ENCODE measurements around the gene CNKSR3. TPM values are rescaled to one million over a fixed set of nuclear protein-coding genes. Genes with fewer than 3 reads are reported as not detected.

CNKSR3 gene
- total and polyA plus RNA-seq, 2 experiments from 2014 or later = 1.9 to 5.7 TPM

- no peaks in the 10 kb centered on the region for H3K9me2 ChIP-seq (ENCODE audit: insufficient read depth)
Measured at GRCh38 chr6:154429711-154430110, 80.8 kb downstream of the CNKSR3 start.

More at GRCh38 chr6:154429711-154430110, 80.8 kb downstream of the CNKSR3 start:
- no peak overlapping the region for H3K27ac Mint-ChIP-seq
- peaks cover 13% of the 10 kb centered on the region for H3K4me1 Mint-ChIP-seq
- no peak for ATAC-seq
- H3K4me2 ChIP-seq = no peak overlapping the region
- H3F3A ChIP-seq (replicated peaks; ENCODE audit: low read depth) = no peaks in the 10 kb centered on the region
- H3K27ac ChIP-seq (ENCODE audit: low read depth) = no peak overlapping the region
- no peaks in the 10 kb centered on the region for H3K36me3 ChIP-seq (ENCODE audit: insufficient read depth)
- H3K27me3 ChIP-seq (ENCODE audit: insufficient read depth) = no peaks in the 10 kb centered on the region
- H2AFZ ChIP-seq = no peak overlapping the region
- no peaks in the 10 kb centered on the region; the same call in 1 of the 2 replicates for H4K20me1 ChIP-seq (replicated peaks; ENCODE audit: insufficient read depth)
- H3K36me3 Mint-ChIP-seq (ENCODE audit: low read depth) = peaks cover 17% of the 10 kb centered on the region
- no peak overlapping the region for H3K4me3 ChIP-seq
- no peaks in the 10 kb centered on the region for H3K79me2 ChIP-seq (replicated peaks; ENCODE audit: insufficient read depth)
- no peak overlapping the region for H3K4me3 Mint-ChIP-seq
- no peaks in the 10 kb centered on the region for H3K27me3 Mint-ChIP-seq (ENCODE audit: insufficient read depth, low read depth, poor library complexity)
- TF ChIP-seq CREB1 (CRISPR knock-in tag; IDR thresholded peaks at IDR 0.05; ENCODE audit: low read depth) (no peak), NANOG (IDR thresholded peaks at IDR 0.05; ENCODE audit: borderline replicate concordance) (no peak), ZNF462 (CRISPR knock-in tag; IDR thresholded peaks at IDR 0.05) (no peak), REST (IDR thresholded peaks at IDR 0.05; ENCODE audit: unreplicated experiment) (no peak), STAT1 (IDR thresholded peaks at IDR 0.05; ENCODE audit: unreplicated experiment) (no peak), ZNF114 (CRISPR knock-in tag; IDR thresholded peaks at IDR 0.05) (no peak), EZH2 (IDR thresholded peaks at IDR 0.05; ENCODE audit: low read depth, unreplicated experiment) (no peak), ETS1 (IDR thresholded peaks at IDR 0.05) (no peak), POLR2AphosphoS5 (IDR thresholded peaks at IDR 0.05; ENCODE audit: low read depth) (no peak), CTCF (conservative IDR thresholded peaks at IDR 0.05; ENCODE audit: low read depth in 2 of 2) (no peak), JUNB (IDR thresholded peaks at IDR 0.05; ENCODE audit: unreplicated experiment) (no peak), EZH2phosphoT487 (IDR thresholded peaks at IDR 0.05; ENCODE audit: unreplicated experiment) (no peak), ZNF331 (CRISPR knock-in tag; IDR thresholded peaks at IDR 0.05; ENCODE audit: low read depth) (no peak)
- no peak for DNase-seq (ENCODE audit: low spot score)
- H3K9me3 Mint-ChIP-seq = peaks cover 10% of the 10 kb centered on the region
- H3K4me1 ChIP-seq (ENCODE audit: insufficient read depth) = peaks cover 10% of the 10 kb centered on the region; the same call in 1 of the 2 replicates

All from GM23338 (cell line).